K562 (cell line): Measurements from ENCODE around the gene PIP4K2C. TPM values are rescaled to one million over a fixed set of nuclear protein-coding genes. Genes with fewer than 3 reads are reported as not detected.

Experiments
- ARHGAP35 ChIP-seq: fragments of 450-650 bp; IDR thresholded peaks from 2 replicates; pipeline ENCODE4 v1.6.1; 2018; ENCODE audit not compliant: partially characterized antibody
- E2F6 ChIP-seq, 2 experiments: IDR thresholded peaks; 2 replicates each; pipeline ENCODE4 v1.6.1; 2011; ENCODE audit warnings: borderline replicate concordance in 1 of 2, control low read depth in 1 of 2, low read depth in 1 of 2, low read length in 1 of 2, mild to moderate bottlenecking in 1 of 2, mixed read lengths in 1 of 2, moderate library complexity in 1 of 2; ENCODE audit not compliant: insufficient read depth in 1 of 2, insufficient read length in 1 of 2, poor library complexity in 1 of 2, severe bottlenecking in 1 of 2; ENCODE audit errors: extremely low read depth in 1 of 2
- NCOA6 ChIP-seq: fragments of 450-650 bp; IDR thresholded peaks from 2 replicates; pipeline ENCODE4 v1.6.1; 2017; ENCODE audit warnings: mild to moderate bottlenecking
- PHF8 ChIP-seq: fragments of 200-600 bp; sonication (generic); IDR thresholded peaks from 2 replicates; pipeline ENCODE4 v1.6.1; 2012; ENCODE audit warnings: mixed run types, mild to moderate bottlenecking, inconsistent platforms, low read length, moderate library complexity, borderline replicate concordance
- POLR2A ChIP-seq: fragments of 450-650 bp; conservative IDR thresholded peaks from 2 replicates; pipeline ENCODE4 v1.6.1; 2016
- RBM14 ChIP-seq: fragments of 200-400 bp; formaldehyde crosslinking; IDR thresholded peaks from 2 replicates; pipeline ENCODE4 v1.6.1; 2018; ENCODE audit warnings: low read depth, mild to moderate bottlenecking, low read length, moderate library complexity, borderline replicate concordance; ENCODE audit not compliant: insufficient read depth
- SIN3B ChIP-seq: fragments of 450-650 bp; IDR thresholded peaks from 2 replicates; pipeline ENCODE4 v1.6.1; 2017; ENCODE audit warnings: low read depth, mild to moderate bottlenecking, moderate library complexity
- TAF9B ChIP-seq: fragments of 450-650 bp; IDR thresholded peaks from 2 replicates; pipeline ENCODE4 v1.6.1; 2018; ENCODE audit warnings: mild to moderate bottlenecking; ENCODE audit not compliant: partially characterized antibody
- TSC22D4 ChIP-seq: fragments of 450-650 bp; IDR thresholded peaks from 2 replicates; pipeline ENCODE4 v1.6.1; 2016; ENCODE audit warnings: missing genetic modification characterization, missing biosample characterization, control low read depth
- WHSC1 ChIP-seq: IDR thresholded peaks from one replicate; pipeline ENCODE4 v1.6.1; 2012; ENCODE audit warnings: low read length, control low read depth, inconsistent platforms
- ZNF146 ChIP-seq: IDR thresholded peaks from one replicate; pipeline ENCODE4 v1.6.1; 2018; ENCODE audit warnings: missing compliant biosample characterization; ENCODE audit not compliant: unreplicated experiment
- ZNF407 ChIP-seq: fragments of 450-650 bp; IDR thresholded peaks from 2 replicates; pipeline ENCODE4 v1.6.1; 2016; ENCODE audit warnings: low read depth
- ZNF41 ChIP-seq: fragments of 250-450 bp; sonication (Bioruptor Pico); conservative IDR thresholded peaks from 2 replicates; pipeline ENCODE4 v1.4.0; 2020; ENCODE audit warnings: mild to moderate bottlenecking
- ZNF592 ChIP-seq: fragments of 450-650 bp; IDR thresholded peaks from 2 replicates; pipeline ENCODE4 v1.6.1; 2017; ENCODE audit warnings: antibody characterized with exemption, mild to moderate bottlenecking
- polyA plus RNA-seq, 8 experiments: library from polyadenylated mRNA; depleted of rRNA in 4 of 8; stranded (reverse) in 5 of 8; unstranded in 3 of 8; fragments of >200 nt; fragmentation: Nextera tagmentation in 2 of 8; fragmentation: Illumina TruSeq in 1 of 8; extraction: Ambion mirVana in 2 of 8; extraction: Trizol in 1 of 8; gene quantifications; 2 replicates each; pipeline versions ENCODE4 v1.2.1 to v1.2.3, GENCODE V29; 2011 to 2014; ENCODE audit warnings: inconsistent platforms in 1 of 8, missing spikeins in 1 of 8
- total RNA-seq, 7 experiments: library from RNA; depleted of rRNA in 6 of 7; stranded (reverse); fragments of >200 nt in 6 of 7; fragmentation: Illumina TruSeq in 2 of 7; extraction: Trizol in 2 of 7; gene quantifications; 2 replicates each; pipeline versions ENCODE4 v1.2.1 to v1.2.3, GENCODE V29; 2011 to 2021; ENCODE audit warnings: low replicate concordance in 1 of 7

PIP4K2C gene
- total and polyA plus RNA-seq, 9 of the 15 experiments (the other 6 are each of a cell fraction or from before 2014, with no cell fraction given): 9.0 to 41.4 (median 18.3) TPM

- TF ChIP-seq ZNF407 (no peak), TSC22D4 (tag) (no peak), WHSC1 (no peak), E2F6 (IDR thresholded peaks at IDR 0.05; ENCODE audit: borderline replicate concordance in 1 of 2, extremely low read depth in 1 of 2, insufficient read depth in 1 of 2, insufficient read length in 1 of 2, low read depth in 1 of 2, low read length in 1 of 2, poor library complexity in 1 of 2, severe bottlenecking in 1 of 2) (peak; percentile 41 to 55), PHF8 (peak; percentile 15; the same call in 1 of the 2 replicates), NCOA6 (no peak), POLR2A (no peak), ZNF146 (CRISPR knock-in tag) (no peak), ZNF41 (CRISPR knock-in tag) (no peak), SIN3B (peak; percentile 45; the same call in 1 of the 2 replicates), ZNF592 (peak; percentile 19; the same call in 1 of the 2 replicates), ARHGAP35 (no peak), TAF9B (no peak), RBM14 (0 out of 2 replicates have a peak, but pooled peaks have one; percentile 55)
Observed at GRCh38 chr12:57621497-57622292, 30.7 kb downstream of the PIP4K2C start (continued).
